Neutrophil (primary cell): ENCODE data around the gene DPF3.

ENCODE experiments used
- H3K27ac ChIP-seq: fragments of 200-600 bp; sonication (generic); 2 replicates; pipeline ENCODE4 v1.5.1; 2016; ENCODE audit warnings: mild to moderate bottlenecking, moderate library complexity
- H3K27me3 ChIP-seq: fragments of 200-600 bp; sonication (generic); 2 replicates; pipeline ENCODE4 v1.6.0; 2016; ENCODE audit warnings: mild to moderate bottlenecking
- H3K36me3 ChIP-seq: fragments of 200-600 bp; sonication (generic); 2 replicates; pipeline ENCODE4 v1.5.1; 2017
- H3K4me1 ChIP-seq, 2 experiments: fragments of 200-600 bp in 1 of 2; sonication (generic) in 1 of 2; 1 replicate in 1 of 2; 2 replicates in 1 of 2; pipeline versions ENCODE4 v1.5.1 to v1.6.1; 2013 to 2016; ENCODE audit warnings: low read depth in 1 of 2, low read length in 1 of 2, mild to moderate bottlenecking in 1 of 2, moderate library complexity in 1 of 2; ENCODE audit not compliant: control insufficient read depth in 1 of 2, insufficient read depth in 1 of 2
- H3K4me3 ChIP-seq, 2 experiments: fragments of 200-600 bp in 1 of 2; sonication (generic) in 1 of 2; 1 replicate in 1 of 2; 2 replicates in 1 of 2; pipeline ENCODE4 v1.5.1; 2013 to 2016; ENCODE audit warnings: low read depth in 1 of 2, low read length in 1 of 2, mild to moderate bottlenecking in 1 of 2, moderate library complexity in 1 of 2
- H3K9me3 ChIP-seq: fragments of 200-600 bp; sonication (generic); 2 replicates; pipeline ENCODE4 v1.5.1; 2016
- TF ChIP-seq, protein P1 (sequence below): fragments of 200-600 bp; sonication (generic); IDR thresholded peaks from 2 replicates; pipeline ENCODE4 v1.5.1; 2016; ENCODE audit warnings: antibody characterized with exemption

DPF3 gene

DNA sequence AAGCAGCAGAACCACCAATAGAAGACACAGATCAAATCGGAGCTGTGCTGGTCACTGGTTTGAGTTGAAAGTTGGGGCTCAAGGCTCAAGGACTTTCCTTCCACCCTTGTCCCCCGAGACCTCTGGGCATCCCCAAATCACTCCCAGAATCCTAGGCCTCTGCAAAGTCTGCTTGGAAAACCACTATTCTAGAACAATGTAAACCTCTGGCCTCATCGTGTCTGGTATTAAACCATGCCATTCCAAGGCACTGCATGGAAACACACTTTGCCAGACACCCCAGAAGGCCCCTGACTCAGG, 288.0 kb downstream of the DPF3 start:
- no peak overlapping the region for H3K27ac ChIP-seq
- H3K4me1 ChIP-seq = no peaks in the 10 kb centered on the region
- H3K27me3 ChIP-seq = peaks cover 12% of the 10 kb centered on the region
- H3K9me3 ChIP-seq = no peaks in the 10 kb centered on the region
- no peak overlapping the region for H3K4me3 ChIP-seq
- TF ChIP-seq, protein P1, sequence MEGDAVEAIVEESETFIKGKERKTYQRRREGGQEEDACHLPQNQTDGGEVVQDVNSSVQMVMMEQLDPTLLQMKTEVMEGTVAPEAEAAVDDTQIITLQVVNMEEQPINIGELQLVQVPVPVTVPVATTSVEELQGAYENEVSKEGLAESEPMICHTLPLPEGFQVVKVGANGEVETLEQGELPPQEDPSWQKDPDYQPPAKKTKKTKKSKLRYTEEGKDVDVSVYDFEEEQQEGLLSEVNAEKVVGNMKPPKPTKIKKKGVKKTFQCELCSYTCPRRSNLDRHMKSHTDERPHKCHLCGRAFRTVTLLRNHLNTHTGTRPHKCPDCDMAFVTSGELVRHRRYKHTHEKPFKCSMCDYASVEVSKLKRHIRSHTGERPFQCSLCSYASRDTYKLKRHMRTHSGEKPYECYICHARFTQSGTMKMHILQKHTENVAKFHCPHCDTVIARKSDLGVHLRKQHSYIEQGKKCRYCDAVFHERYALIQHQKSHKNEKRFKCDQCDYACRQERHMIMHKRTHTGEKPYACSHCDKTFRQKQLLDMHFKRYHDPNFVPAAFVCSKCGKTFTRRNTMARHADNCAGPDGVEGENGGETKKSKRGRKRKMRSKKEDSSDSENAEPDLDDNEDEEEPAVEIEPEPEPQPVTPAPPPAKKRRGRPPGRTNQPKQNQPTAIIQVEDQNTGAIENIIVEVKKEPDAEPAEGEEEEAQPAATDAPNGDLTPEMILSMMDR = no peak
- no peaks in the 10 kb centered on the region for H3K36me3 ChIP-seq

DNA sequence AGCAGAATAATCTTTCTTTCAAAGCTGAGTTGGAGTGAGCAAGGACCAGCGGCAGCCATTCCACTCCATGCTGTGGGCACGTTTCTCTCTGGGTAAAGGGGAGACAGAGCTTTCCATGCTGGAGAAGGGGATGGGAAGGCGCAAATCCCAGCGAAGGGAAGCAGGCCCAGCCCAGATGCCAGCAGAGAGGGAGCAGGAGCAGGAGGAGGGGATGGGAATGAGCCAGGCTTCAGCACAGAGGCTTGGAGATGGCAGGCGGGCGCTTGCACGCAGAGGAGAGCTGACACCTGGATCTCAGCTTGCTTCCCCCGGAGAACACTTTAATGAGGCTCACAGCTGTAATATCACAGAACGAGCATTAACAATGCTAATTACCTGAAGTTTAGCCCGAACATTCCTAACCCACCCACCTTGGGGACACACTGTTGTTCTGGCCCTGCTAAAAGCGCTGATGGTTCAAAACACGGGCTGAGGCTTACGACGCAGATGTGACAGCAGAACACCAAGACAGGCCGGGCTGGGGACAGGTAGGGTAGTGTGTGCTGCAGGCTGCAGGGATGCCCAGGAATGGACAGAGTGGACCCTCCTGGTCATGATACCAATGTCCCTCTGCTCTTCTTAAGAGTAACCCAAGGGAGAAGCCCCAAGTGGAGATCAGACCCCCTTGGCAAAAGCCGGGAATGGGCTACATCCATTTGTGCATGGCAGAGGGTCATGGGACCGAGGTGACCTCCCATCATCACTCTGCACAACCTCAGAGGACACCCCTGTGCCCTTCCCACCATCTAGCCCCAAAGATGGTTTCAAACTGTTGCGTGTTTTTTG, 288.6 kb downstream of the DPF3 start:
- Histone ChIP-seq H3K36me3 (no peaks in the 10 kb centered on the region), H3K27ac (no peak overlapping the region), H3K27me3 (peaks cover 17% of the 10 kb centered on the region), H3K4me3 (no peak overlapping the region), H3K9me3 (no peaks in the 10 kb centered on the region), H3K4me1 (no peaks in the 10 kb centered on the region)
- TF ChIP-seq, protein P1 = no peak

GRCh38 chr14:72604133-72604532, 289.8 kb downstream of the DPF3 start:
- Histone ChIP-seq H3K4me3 (no peak overlapping the region), H3K27me3 (peaks cover 26% of the 10 kb centered on the region), H3K4me1 (no peaks in the 10 kb centered on the region), H3K36me3 (no peaks in the 10 kb centered on the region), H3K27ac (no peak overlapping the region), H3K9me3 (no peaks in the 10 kb centered on the region)
- TF ChIP-seq, protein P1 = no peak

GRCh38 chr14:72603639-72604038, 290.3 kb downstream of the DPF3 start:
- Histone ChIP-seq H3K27me3 (peaks cover 30% of the 10 kb centered on the region), H3K4me3 (no peak overlapping the region), H3K4me1 (no peaks in the 10 kb centered on the region), H3K9me3 (no peaks in the 10 kb centered on the region), H3K36me3 (no peaks in the 10 kb centered on the region), H3K27ac (no peak overlapping the region)
- TF ChIP-seq, protein P1 = no peak

- Histone ChIP-seq H3K9me3 (no peaks in the 10 kb centered on the region), H3K36me3 (no peaks in the 10 kb centered on the region), H3K27me3 (peaks cover 40% of the 10 kb centered on the region), H3K27ac (no peak overlapping the region), H3K4me3 (no peak overlapping the region), H3K4me1 (no peaks in the 10 kb centered on the region)
- TF ChIP-seq, protein P1 = no peak
Observed at GRCh38 chr14:72600551-72601330, 293.2 kb downstream of the DPF3 start.
